ENCODE measurements around the gene GPI.

- TF ChIP-seq CTCF (conservative IDR thresholded peaks at IDR 0.05 in 1 of 2, IDR thresholded peaks at IDR 0.05 in 1 of 2; ENCODE audit: low read depth in 1 of 2, low read length in 2 of 2) = no peak
- TF ChIP-seq EZH2 (IDR thresholded peaks at IDR 0.05; ENCODE audit: low read length, missing control alignments) = no peak
Measured at GRCh38 chr19:34387446-34387810, 22.4 kb downstream of the GPI start.

All from fibroblast of lung (primary cell).